ENCODE data around the gene FRAS1. TPM values are rescaled to one million over a fixed set of nuclear protein-coding genes. Genes with fewer than 3 reads are reported as not detected.

Gene FRAS1
- total and polyA plus RNA-seq, 2 donors (not counting 3 experiments of a cell fraction or from before 2014, with no cell fraction given): 1.4 to 3.6 TPM

DNA sequence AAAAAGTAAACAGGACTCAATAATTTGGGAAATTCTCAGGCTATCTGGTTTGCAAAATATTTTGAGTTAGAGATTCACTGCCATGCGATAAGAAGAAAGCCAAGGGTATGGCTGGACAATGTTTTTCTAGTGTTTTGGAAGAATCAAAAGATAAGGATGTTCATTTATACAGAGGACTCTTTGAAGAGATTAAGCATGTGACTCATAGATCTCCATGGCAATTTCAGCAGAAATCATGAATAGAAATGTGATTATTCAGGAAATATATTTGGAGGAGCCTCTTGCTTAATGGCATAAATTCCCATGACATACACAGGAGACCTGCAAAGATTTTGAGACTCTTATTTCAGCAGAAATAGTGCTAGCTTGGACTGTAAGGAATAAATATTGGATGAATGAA, 16.7 kb upstream of the FRAS1 start:
- no peak for TF ChIP-seq FOS (IDR thresholded peaks at IDR 0.05; ENCODE audit: borderline replicate concordance, insufficient read depth, low read length)
- TF ChIP-seq, protein P1, sequence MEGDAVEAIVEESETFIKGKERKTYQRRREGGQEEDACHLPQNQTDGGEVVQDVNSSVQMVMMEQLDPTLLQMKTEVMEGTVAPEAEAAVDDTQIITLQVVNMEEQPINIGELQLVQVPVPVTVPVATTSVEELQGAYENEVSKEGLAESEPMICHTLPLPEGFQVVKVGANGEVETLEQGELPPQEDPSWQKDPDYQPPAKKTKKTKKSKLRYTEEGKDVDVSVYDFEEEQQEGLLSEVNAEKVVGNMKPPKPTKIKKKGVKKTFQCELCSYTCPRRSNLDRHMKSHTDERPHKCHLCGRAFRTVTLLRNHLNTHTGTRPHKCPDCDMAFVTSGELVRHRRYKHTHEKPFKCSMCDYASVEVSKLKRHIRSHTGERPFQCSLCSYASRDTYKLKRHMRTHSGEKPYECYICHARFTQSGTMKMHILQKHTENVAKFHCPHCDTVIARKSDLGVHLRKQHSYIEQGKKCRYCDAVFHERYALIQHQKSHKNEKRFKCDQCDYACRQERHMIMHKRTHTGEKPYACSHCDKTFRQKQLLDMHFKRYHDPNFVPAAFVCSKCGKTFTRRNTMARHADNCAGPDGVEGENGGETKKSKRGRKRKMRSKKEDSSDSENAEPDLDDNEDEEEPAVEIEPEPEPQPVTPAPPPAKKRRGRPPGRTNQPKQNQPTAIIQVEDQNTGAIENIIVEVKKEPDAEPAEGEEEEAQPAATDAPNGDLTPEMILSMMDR (IDR thresholded peaks at IDR 0.05; ENCODE audit: extremely low read depth in 1 of 2, insufficient read depth in 1 of 2, low read depth in 1 of 2, low read length in 2 of 2): no peak
- TF ChIP-seq MYC (IDR thresholded peaks at IDR 0.05; ENCODE audit: low read depth, low read length): no peak
- no peak for TF ChIP-seq JUN (IDR thresholded peaks at IDR 0.05; ENCODE audit: borderline replicate concordance, insufficient read depth, insufficient read length, low read depth)
- TF ChIP-seq EZH2 (IDR thresholded peaks at IDR 0.05; ENCODE audit: borderline replicate concordance, low read depth, low read length, severe bottlenecking): no peak
- TF ChIP-seq, protein P2, sequence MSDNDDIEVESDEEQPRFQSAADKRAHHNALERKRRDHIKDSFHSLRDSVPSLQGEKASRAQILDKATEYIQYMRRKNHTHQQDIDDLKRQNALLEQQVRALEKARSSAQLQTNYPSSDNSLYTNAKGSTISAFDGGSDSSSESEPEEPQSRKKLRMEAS (IDR thresholded peaks at IDR 0.05; ENCODE audit: insufficient read depth, insufficient read length): no peak
- TF ChIP-seq POLR2A (IDR thresholded peaks at IDR 0.05; ENCODE audit: low read depth, low read length): no peak
- TF ChIP-seq POLR2AphosphoS5 (IDR thresholded peaks at IDR 0.05; ENCODE audit: insufficient read depth, low read depth, low read length): no peak
- no peak for TF ChIP-seq GATA2 (IDR thresholded peaks at IDR 0.05; ENCODE audit: insufficient read depth, insufficient read length, low read depth, low read length)
- FAIRE-seq: no peak
- intact Hi-C loops (cut with micrococcal nuclease): no loop called here
- CTCF ChIA-PET: interaction anchor here (1.3 kb wide), 1 partner anchor 19 kb away, joined by 6 read pairs; no protein-coding TSS in a partner anchor
- Histone ChIP-seq H3K9me3 (replicated peaks; ENCODE audit: control insufficient read depth, insufficient read depth, low read length) (no peaks in the 10 kb centered on the region), H3K36me3 (ENCODE audit: control insufficient read depth in 2 of 2, extremely low read depth in 1 of 2, insufficient read depth in 2 of 2, low read length in 2 of 2) (no peaks in the 10 kb centered on the region), H3K4me3 (replicated peaks in 1 of 3; ENCODE audit: insufficient read depth in 1 of 3, low read depth in 1 of 3, low read length in 3 of 3) (no peak overlapping the region), H3K4me2 (ENCODE audit: insufficient read depth, low read length) (no peak overlapping the region), H3K27ac (ENCODE audit: insufficient read depth, low read depth, low read length) (no peak overlapping the region), H3K9ac (replicated peaks; ENCODE audit: extremely low read depth, insufficient read depth, low read length) (no peak overlapping the region), H2AFZ (ENCODE audit: low read depth, low read length) (no peak overlapping the region), H3K9me1 (replicated peaks; ENCODE audit: control insufficient read depth, extremely low read depth, insufficient read depth, low read length) (no peaks in the 10 kb centered on the region), H3K79me2 (ENCODE audit: control insufficient read depth, insufficient read depth, low read length) (no peaks in the 10 kb centered on the region), H3K4me1 (ENCODE audit: control insufficient read depth, extremely low read depth, insufficient read depth, low read length) (no peaks in the 10 kb centered on the region), H3K27me3 (ENCODE audit: control insufficient read depth in 2 of 2, insufficient read depth in 2 of 2, low read length in 2 of 2) (peaks cover 2 to 5% of the 10 kb centered on the region in 2 experiments), H4K20me1 (replicated peaks; ENCODE audit: control insufficient read depth, extremely low read depth, insufficient read depth, low read length) (no peaks in the 10 kb centered on the region)
- dilution Hi-C loops (cut with MboI; ENCODE audit: extremely low pct_ligation_motif_present, low sequenced_read_pairs): no loop called here
- no TSS peak for BruUV-seq (replicated peaks)
- DNase-seq (ENCODE audit: low read depth, low spot score): no peak
- POLR2A ChIA-PET: no interaction called here

All from endothelial cell of umbilical vein (primary cell).